Measurements from ENCODE around the gene GRAP. TPM values are rescaled to one million over a fixed set of nuclear protein-coding genes. Genes with fewer than 3 reads are reported as not detected.
A peak's percentile ranks its signal among the peaks of the same experiment; 100 is the strongest.

The GRAP gene
- total RNA-seq, 1 donor from 2014 or later, result not detected

DNA sequence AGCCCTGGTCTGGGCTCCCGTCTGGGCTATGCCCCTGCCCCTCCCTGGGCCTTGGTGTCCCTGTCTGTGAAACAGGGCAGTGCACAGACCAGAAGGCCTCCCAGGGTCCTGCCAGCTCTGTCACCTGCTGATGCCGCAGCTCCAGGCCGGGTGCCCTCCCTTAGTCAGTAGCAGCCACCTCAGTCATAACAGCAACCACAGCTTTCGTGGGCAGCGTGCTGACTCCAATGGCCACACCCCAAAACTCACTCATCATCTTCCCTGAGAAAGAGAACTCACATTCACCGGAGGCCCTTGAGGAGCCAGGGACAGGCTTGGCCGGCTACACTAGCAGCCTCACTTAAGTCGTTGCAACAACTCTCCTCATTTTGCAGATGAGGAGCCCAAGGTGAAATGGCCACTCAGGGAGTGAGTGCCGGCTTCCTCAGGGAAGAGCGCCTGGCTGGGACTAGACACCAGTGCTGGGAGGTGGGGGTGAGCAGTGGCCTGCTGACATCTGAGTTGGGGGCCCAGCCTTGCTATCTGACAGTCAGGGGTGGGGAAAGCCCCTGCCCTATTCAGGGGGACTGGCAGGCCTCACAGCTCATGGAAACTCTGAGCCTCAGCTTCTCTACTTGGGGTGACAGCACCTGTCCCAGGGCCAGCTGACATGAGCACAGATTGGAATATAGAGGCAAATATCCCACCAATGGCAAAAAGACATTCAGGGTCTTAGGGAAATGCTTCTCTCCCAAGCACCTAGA lies 72.2 kb downstream of the GRAP start:
- TF ChIP-seq, protein P1, sequence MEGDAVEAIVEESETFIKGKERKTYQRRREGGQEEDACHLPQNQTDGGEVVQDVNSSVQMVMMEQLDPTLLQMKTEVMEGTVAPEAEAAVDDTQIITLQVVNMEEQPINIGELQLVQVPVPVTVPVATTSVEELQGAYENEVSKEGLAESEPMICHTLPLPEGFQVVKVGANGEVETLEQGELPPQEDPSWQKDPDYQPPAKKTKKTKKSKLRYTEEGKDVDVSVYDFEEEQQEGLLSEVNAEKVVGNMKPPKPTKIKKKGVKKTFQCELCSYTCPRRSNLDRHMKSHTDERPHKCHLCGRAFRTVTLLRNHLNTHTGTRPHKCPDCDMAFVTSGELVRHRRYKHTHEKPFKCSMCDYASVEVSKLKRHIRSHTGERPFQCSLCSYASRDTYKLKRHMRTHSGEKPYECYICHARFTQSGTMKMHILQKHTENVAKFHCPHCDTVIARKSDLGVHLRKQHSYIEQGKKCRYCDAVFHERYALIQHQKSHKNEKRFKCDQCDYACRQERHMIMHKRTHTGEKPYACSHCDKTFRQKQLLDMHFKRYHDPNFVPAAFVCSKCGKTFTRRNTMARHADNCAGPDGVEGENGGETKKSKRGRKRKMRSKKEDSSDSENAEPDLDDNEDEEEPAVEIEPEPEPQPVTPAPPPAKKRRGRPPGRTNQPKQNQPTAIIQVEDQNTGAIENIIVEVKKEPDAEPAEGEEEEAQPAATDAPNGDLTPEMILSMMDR (IDR thresholded peaks at IDR 0.05; ENCODE audit: unreplicated experiment), result no peak
- no peaks in the 10 kb centered on the region for H3K27me3 Mint-ChIP-seq
- H3K36me3 Mint-ChIP-seq (ENCODE audit: insufficient read depth), result peaks cover 8% of the 10 kb centered on the region
- H3K4me1 Mint-ChIP-seq (ENCODE audit: low read depth), result no peaks in the 10 kb centered on the region
- DNase-seq (ENCODE audit: low spot score, unreplicated experiment), result no peak
- H3K4me3 Mint-ChIP-seq (ENCODE audit: low read depth), result no peak overlapping the region
- H3K9me3 Mint-ChIP-seq (ENCODE audit: low read depth), result no peaks in the 10 kb centered on the region
- H3K27ac Mint-ChIP-seq, result peak overlapping the region; percentile 52

DNA sequence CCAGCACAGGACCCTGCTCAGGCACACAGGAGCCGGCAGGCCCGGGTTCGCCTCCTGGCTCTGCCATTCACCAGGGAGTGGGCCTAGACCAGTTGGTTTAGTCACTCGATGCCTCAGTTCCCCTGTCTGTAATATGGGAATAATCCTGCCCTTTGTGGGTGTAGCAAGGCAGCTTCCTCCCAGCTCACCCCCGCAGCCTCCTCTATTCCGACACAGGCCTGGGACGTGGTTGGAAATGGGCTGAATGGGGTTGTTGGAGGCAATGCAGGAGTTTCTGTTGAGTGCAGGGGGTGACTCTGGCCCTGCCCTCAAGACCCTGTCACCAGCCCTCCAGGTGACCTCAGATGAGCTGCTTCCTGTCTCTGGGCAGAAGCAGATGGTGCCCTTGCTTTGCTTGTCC lies 75.0 kb downstream of the GRAP start:
- peaks cover 11% of the 10 kb centered on the region for H3K4me1 Mint-ChIP-seq (ENCODE audit: low read depth)
- no peak overlapping the region for H3K4me3 Mint-ChIP-seq (ENCODE audit: low read depth)
- H3K9me3 Mint-ChIP-seq (ENCODE audit: low read depth), result no peaks in the 10 kb centered on the region
- TF ChIP-seq, protein P1 (IDR thresholded peaks at IDR 0.05; ENCODE audit: unreplicated experiment), result no peak
- no peaks in the 10 kb centered on the region for H3K27me3 Mint-ChIP-seq
- H3K36me3 Mint-ChIP-seq (ENCODE audit: insufficient read depth), result peaks cover 3% of the 10 kb centered on the region
- no peak overlapping the region for H3K27ac Mint-ChIP-seq
- no peak for DNase-seq (ENCODE audit: low spot score, unreplicated experiment)

Other genes starting within 250 kb of the GRAP start
- gene PRPSAP2, start 188.8 kb downstream of the GRAP start, total RNA-seq, result 66.9 and 67.7 TPM in 2 replicates
- not detected in 2 replicates for gene SLC5A10, start 94.8 kb downstream of the GRAP start, total RNA-seq
- gene FAM83G, start 42.2 kb downstream of the GRAP start, total RNA-seq, result 16.6 and 17.3 TPM in 2 replicates
- not detected in 2 replicates for gene GRAPL, start 80.6 kb upstream of the GRAP start, total RNA-seq
- gene EPN2, start 190.4 kb upstream of the GRAP start, total RNA-seq, result 49.8 and 51.2 TPM in 2 replicates